Peyer's patch (tissue), 4 donors: Measurements from ENCODE around the gene IGFBP6.
A peak's percentile ranks its signal among the peaks of the same experiment; 100 is the strongest.

Experiments
- CTCF ChIP-seq, 6 experiments: fragments of 450-650 bp in 4 of 6; fragments of 200-600 bp in 2 of 6; sonication (generic) in 1 of 6; IDR thresholded peaks; one replicate each; pipeline ENCODE4 v1.5.1; 2017 to 2019; ENCODE audit warnings: antibody characterized with exemption in 6 of 6, mild to moderate bottlenecking in 3 of 6, moderate library complexity in 1 of 6
- POLR2A ChIP-seq, 2 donors: fragments of 450-650 bp; IDR thresholded peaks; one replicate each; pipeline ENCODE4 v1.5.1; 2017; ENCODE audit warnings: antibody characterized with exemption in 2 of 2, mild to moderate bottlenecking in 2 of 2, moderate library complexity in 2 of 2

GRCh38 chr12:53051058-53051880 is 46.2 kb upstream of the IGFBP6 start:
- TF ChIP-seq POLR2A (IDR thresholded peaks at IDR 0.05) (no peak), CTCF (IDR thresholded peaks at IDR 0.05) (peak in 3 of 6 experiments; percentile 32 to 42 (median 34))
